SK-N-SH treated with all-trans-retinoic acid at 6 μM for 48 hours (cell line): ENCODE results near the gene CXXC5.

Experiments
- ATAC-seq: fragments of 200-7000 bp; cut with Tn5 transposase; 3 replicates; pipeline ENCODE4 v1.9.1; 2020; ENCODE audit warnings: mild to moderate bottlenecking, moderate library complexity
- BACH2 ChIP-seq: fragments of 250-450 bp; sonication (Bioruptor Pico); IDR thresholded peaks from 2 replicates; pipeline ENCODE4 v1.9.0; 2021; ENCODE audit warnings: mild to moderate bottlenecking, borderline replicate concordance
- CSDC2 ChIP-seq: fragments of 250-450 bp; sonication (Bioruptor Pico); IDR thresholded peaks from 2 replicates; pipeline ENCODE4 v1.5.0; 2020; ENCODE audit warnings: mild to moderate bottlenecking, moderate library complexity
- ESRRG ChIP-seq: fragments of 250-450 bp; sonication (Bioruptor Pico); IDR thresholded peaks from 2 replicates; pipeline ENCODE4 v1.6.1; 2021; ENCODE audit warnings: mild to moderate bottlenecking
- GLIS3 ChIP-seq: fragments of 250-450 bp; sonication (Bioruptor Pico); IDR thresholded peaks from 2 replicates; pipeline ENCODE4 v1.5.0; 2020; ENCODE audit warnings: mild to moderate bottlenecking, moderate library complexity
- OSR1 ChIP-seq: fragments of 250-450 bp; sonication (Bioruptor Pico); IDR thresholded peaks from 2 replicates; pipeline ENCODE4 v1.8.0; 2022; ENCODE audit warnings: moderate library complexity, mild to moderate bottlenecking, inconsistent platforms
- TCF4 ChIP-seq: fragments of 250-450 bp; sonication (Bioruptor Pico); IDR thresholded peaks from 2 replicates; pipeline ENCODE4 v1.8.0; 2021; ENCODE audit warnings: mild to moderate bottlenecking, moderate library complexity, borderline replicate concordance
- ZC3H10 ChIP-seq: fragments of 250-450 bp; sonication (Bioruptor Pico); IDR thresholded peaks from 2 replicates; pipeline ENCODE4 v1.5.1; 2021; ENCODE audit warnings: mild to moderate bottlenecking, moderate library complexity
- ZFP3 ChIP-seq: fragments of 250-450 bp; sonication (Bioruptor Pico); IDR thresholded peaks from 2 replicates; pipeline ENCODE4 v1.5.0; 2020; ENCODE audit warnings: mild to moderate bottlenecking, moderate library complexity
- ZFP30 ChIP-seq: fragments of 450-650 bp; formaldehyde crosslinking; IDR thresholded peaks from 2 replicates; pipeline ENCODE4 v1.5.0; 2022; ENCODE audit warnings: mild to moderate bottlenecking, moderate library complexity
- ZNF70 ChIP-seq: fragments of 450-650 bp; formaldehyde crosslinking; IDR thresholded peaks from 2 replicates; pipeline ENCODE4 v1.5.0; 2020; ENCODE audit warnings: mild to moderate bottlenecking, moderate library complexity
- ZNF8 ChIP-seq: fragments of 450-650 bp; formaldehyde crosslinking; IDR thresholded peaks from 2 replicates; pipeline ENCODE4 v1.5.0; 2020; ENCODE audit warnings: mild to moderate bottlenecking, moderate library complexity
- TF ChIP-seq, protein P1 (sequence below): fragments of 250-450 bp; sonication (Bioruptor Pico); IDR thresholded peaks from 2 replicates; pipeline ENCODE4 v1.5.0; 2020; ENCODE audit warnings: mild to moderate bottlenecking, moderate library complexity
- TF ChIP-seq, protein P2 (sequence below): fragments of 250-450 bp; sonication (Bioruptor Pico); IDR thresholded peaks from 2 replicates; pipeline ENCODE4 v1.8.0; 2021; ENCODE audit warnings: low read depth, mild to moderate bottlenecking, moderate library complexity, borderline replicate concordance
- TF ChIP-seq, protein P3 (sequence below): fragments of 250-450 bp; sonication (Bioruptor Pico); IDR thresholded peaks from 2 replicates; pipeline ENCODE4 v1.8.0; 2020; ENCODE audit warnings: mild to moderate bottlenecking, moderate library complexity, borderline replicate concordance

The CXXC5 gene

DNA sequence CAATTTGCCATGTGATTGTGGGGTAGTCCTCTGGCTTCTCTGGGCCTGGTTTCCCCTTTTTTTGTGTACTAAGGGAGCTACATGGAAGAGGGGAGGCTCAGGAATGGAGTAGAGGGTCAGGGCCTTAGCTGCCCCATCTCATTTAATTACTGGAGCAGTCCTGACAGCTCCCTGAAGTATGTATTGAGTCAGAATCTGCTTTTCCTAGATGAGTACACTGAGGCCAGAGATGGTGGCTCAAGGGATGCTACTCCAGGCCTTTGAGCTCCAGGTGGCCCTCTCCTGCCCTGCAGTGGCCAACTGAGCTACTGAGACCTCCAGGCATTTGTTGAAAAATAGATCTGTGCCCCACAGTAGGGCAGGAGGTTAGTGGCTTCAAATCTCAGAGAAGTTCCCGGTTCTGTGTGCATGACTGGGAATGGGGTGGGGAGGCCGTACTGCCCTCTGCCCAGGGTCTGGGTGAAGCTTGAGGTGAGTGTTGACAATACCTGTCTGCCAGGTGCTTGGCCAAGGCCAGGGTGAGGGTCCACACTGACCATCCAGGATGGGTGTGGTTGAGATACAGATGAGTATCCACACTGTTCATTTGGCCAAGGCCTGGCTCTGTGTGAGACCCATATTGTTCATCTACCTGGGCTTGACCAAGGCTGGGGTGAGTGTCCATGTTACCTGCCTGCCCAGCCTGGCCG is 45.7 kb downstream of the CXXC5 start (continued):
- TF ChIP-seq BACH2 (no peak), ZNF8 (CRISPR knock-in tag) (no peak), OSR1 (CRISPR knock-in tag) (no peak), ZC3H10 (CRISPR knock-in tag) (no peak), ZFP3 (CRISPR knock-in tag) (no peak)
- TF ChIP-seq, all 23 proteins: peak for 0

DNA sequence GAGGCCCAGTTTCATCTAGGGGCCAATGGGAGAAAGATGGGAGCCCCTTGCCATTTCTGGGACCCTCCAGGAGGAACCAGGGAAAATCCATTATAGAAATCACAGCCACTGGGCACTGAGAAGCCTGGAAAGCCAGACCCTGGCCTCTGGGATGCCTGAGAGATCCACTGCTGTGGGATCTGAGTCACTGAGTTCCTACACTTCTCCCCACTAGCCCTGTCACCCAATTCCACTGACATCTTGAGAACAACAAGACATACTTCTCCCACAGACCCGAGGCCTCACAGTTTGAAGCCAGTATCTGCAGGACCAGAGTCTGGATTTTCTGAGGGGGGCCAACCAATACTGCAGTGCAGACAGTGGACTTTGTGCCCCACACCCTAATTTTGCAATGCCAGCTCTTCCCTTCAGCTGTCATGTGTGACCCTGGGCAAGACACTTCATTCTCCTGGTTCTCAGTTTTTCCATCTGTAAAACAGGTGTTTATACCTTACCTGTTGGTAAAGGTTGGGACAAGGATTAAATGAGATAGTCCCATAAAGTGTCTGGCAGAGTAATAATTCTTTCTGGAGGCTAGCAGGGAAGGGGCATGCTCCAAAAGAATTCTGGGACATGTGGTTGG is 46.5 kb downstream of the CXXC5 start:
- ATAC-seq: no peak
- TF ChIP-seq OSR1 (CRISPR knock-in tag) (no peak), ZFP3 (CRISPR knock-in tag) (no peak), ZFP30 (CRISPR knock-in tag) (no peak)
- TF ChIP-seq, protein P1, sequence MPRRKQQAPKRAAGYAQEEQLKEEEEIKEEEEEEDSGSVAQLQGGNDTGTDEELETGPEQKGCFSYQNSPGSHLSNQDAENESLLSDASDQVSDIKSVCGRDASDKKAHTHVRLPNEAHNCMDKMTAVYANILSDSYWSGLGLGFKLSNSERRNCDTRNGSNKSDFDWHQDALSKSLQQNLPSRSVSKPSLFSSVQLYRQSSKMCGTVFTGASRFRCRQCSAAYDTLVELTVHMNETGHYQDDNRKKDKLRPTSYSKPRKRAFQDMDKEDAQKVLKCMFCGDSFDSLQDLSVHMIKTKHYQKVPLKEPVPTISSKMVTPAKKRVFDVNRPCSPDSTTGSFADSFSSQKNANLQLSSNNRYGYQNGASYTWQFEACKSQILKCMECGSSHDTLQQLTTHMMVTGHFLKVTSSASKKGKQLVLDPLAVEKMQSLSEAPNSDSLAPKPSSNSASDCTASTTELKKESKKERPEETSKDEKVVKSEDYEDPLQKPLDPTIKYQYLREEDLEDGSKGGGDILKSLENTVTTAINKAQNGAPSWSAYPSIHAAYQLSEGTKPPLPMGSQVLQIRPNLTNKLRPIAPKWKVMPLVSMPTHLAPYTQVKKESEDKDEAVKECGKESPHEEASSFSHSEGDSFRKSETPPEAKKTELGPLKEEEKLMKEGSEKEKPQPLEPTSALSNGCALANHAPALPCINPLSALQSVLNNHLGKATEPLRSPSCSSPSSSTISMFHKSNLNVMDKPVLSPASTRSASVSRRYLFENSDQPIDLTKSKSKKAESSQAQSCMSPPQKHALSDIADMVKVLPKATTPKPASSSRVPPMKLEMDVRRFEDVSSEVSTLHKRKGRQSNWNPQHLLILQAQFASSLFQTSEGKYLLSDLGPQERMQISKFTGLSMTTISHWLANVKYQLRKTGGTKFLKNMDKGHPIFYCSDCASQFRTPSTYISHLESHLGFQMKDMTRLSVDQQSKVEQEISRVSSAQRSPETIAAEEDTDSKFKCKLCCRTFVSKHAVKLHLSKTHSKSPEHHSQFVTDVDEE: no peak

DNA sequence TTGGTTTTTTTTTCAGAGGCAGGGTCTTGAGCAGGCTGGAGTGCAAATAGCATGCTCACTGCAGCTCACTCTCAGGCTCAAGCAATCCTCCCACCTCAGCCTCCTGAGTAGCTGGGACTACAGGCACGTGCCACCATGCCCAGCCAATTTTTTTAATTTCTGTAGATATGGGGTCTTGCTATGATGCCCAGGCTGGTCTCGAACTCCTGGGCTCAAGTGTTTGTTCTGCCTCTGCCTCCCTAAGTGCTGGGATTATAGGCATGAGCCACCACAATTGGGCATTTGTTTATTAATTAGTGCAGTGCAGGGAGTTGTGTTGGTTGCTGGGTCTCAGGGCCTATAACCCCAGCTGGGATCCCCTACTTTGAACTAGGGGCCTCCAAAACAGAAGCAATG is 47.0 kb downstream of the CXXC5 start:
- TF ChIP-seq ZC3H10 (CRISPR knock-in tag): no peak
- TF ChIP-seq, protein P2, sequence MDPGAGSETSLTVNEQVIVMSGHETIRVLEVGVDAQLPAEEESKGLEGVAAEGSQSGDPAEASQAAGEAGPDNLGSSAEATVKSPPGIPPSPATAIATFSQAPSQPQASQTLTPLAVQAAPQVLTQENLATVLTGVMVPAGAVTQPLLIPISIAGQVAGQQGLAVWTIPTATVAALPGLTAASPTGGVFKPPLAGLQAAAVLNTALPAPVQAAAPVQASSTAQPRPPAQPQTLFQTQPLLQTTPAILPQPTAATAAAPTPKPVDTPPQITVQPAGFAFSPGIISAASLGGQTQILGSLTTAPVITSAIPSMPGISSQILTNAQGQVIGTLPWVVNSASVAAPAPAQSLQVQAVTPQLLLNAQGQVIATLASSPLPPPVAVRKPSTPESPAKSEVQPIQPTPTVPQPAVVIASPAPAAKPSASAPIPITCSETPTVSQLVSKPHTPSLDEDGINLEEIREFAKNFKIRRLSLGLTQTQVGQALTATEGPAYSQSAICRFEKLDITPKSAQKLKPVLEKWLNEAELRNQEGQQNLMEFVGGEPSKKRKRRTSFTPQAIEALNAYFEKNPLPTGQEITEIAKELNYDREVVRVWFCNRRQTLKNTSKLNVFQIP (CRISPR knock-in tag): no peak
- TF ChIP-seq, all 23 proteins: peak for 0
- no peak for ATAC-seq

DNA sequence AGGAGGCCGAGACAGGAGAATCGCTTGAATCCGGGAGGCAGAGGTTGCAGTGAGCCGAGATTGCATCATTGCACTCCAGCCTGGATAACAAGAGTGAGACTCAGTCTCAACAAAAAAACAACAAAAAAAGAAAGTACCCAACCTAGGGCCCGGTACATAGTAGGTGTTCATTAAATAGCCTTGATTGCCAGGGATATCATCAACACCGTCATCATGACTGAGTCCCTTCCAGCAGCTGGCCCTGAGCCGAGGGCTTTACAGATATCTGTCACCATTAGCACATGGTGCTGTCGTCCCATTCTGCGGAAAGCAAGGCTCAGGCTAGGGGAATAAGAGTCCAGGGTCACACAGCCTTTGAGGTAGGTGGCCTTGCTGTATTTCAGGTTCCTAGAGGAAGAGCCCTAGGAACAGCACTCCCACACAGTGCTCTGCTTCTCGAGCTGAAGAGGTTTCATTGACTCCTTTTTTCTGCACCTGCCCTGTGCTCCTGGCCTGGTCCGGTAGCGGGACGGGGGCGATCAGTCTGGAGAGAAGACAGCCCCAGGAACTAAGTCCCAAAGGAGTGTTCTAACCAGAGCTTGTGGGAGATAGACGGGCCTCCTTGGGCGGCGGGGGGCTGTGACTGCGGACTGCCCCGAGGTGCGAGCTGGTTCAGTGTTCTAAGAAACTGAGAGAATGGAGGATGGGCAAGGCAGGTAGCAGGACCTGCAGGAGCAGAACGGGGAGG is 48.2 kb downstream of the CXXC5 start:
- ATAC-seq: peak; percentile 10
- TF ChIP-seq CSDC2 (CRISPR knock-in tag) (no peak), BACH2 (no peak), ZNF70 (CRISPR knock-in tag) (no peak), ESRRG (CRISPR knock-in tag) (no peak), GLIS3 (no peak), TCF4 (CRISPR knock-in tag) (no peak)
- TF ChIP-seq, protein P1: no peak
- TF ChIP-seq, protein P3, sequence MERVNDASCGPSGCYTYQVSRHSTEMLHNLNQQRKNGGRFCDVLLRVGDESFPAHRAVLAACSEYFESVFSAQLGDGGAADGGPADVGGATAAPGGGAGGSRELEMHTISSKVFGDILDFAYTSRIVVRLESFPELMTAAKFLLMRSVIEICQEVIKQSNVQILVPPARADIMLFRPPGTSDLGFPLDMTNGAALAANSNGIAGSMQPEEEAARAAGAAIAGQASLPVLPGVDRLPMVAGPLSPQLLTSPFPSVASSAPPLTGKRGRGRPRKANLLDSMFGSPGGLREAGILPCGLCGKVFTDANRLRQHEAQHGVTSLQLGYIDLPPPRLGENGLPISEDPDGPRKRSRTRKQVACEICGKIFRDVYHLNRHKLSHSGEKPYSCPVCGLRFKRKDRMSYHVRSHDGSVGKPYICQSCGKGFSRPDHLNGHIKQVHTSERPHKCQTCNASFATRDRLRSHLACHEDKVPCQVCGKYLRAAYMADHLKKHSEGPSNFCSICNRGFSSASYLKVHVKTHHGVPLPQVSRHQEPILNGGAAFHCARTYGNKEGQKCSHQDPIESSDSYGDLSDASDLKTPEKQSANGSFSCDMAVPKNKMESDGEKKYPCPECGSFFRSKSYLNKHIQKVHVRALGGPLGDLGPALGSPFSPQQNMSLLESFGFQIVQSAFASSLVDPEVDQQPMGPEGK (CRISPR knock-in tag): no peak
